T-helper 17 cell (primary cell): ENCODE results near the gene TRABD2B. TPM values are rescaled to one million over a fixed set of nuclear protein-coding genes. Genes with fewer than 3 reads are reported as not detected.
"Not testable (repeated sequence)": the region's sequence is repeated elsewhere in the genome, so short reads cannot be mapped to it uniquely, and the experiment has no call there.

Experiments used
- ATAC-seq: fragments of 150-1000 bp; cut with Tn5 transposase; 2 replicates; pipeline ENCODE4 v1.10.0; 2021; ENCODE audit warnings: mild to moderate bottlenecking, moderate library complexity
- DNase-seq, 3 donors: peaks; one replicate each; pipeline versions ENCODE4 v3.0.0 to v3.0.0-alpha.2; 2020 to 2021
- H3K9me3 ChIP-seq: one replicate; pipeline ENCODE4 v1.7.0; 2013; ENCODE audit warnings: low read length, mild to moderate bottlenecking; ENCODE audit not compliant: control insufficient read depth, poor library complexity, severe bottlenecking
- H3K27ac Mint-ChIP-seq: one replicate; pipeline ENCODE4 v1.8.0; 2022; ENCODE audit warnings: mild to moderate bottlenecking, moderate library complexity, mixed read lengths
- H3K27me3 Mint-ChIP-seq: one replicate; pipeline ENCODE4 v1.8.0; 2022; ENCODE audit warnings: mixed read lengths
- H3K36me3 Mint-ChIP-seq: one replicate; pipeline ENCODE4 v1.8.0; 2022; ENCODE audit warnings: low read depth, mixed read lengths
- H3K4me1 Mint-ChIP-seq: one replicate; pipeline ENCODE4 v1.8.0; 2022; ENCODE audit warnings: mild to moderate bottlenecking, mixed read lengths
- H3K4me3 Mint-ChIP-seq: one replicate; pipeline ENCODE4 v1.8.0; 2022; ENCODE audit warnings: mild to moderate bottlenecking, moderate library complexity, mixed read lengths
- total RNA-seq, 4 donors: library from RNA in 2 of 4; stranded (reverse) in 2 of 4; gene quantifications; one replicate each; pipeline ENCODE4 v1.2.3 and lab custom pipeline; 2022 to 2026

TRABD2B gene
- total RNA-seq, 2 donors from 2014 or later: not detected

DNA sequence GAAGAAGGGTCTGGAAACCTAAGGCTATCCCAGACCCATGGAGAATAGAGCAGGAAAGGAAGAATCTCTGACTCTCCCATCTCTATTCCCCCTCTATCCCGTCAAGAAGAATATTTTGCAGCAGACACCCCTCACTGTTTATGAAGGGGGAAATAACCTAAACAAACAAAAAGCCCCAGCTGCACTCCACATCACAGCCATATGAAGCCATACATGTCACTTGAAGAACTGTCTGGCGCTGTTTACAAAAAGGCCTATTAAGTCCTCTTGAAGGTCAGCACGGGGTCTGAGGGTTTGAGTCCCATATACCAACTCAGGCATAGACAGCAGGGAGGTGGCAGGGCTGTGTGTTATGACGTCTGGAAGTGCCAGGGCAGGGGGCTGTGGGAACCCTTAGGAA is 31.4 kb downstream of the TRABD2B start:
- ATAC-seq (no peak), DNase-seq (no peak)
- no peaks in the 10 kb centered on the region for H3K9me3 ChIP-seq
- Mint-ChIP-seq H3K4me1 (no peaks in the 10 kb centered on the region), H3K36me3 (no peaks in the 10 kb centered on the region), H3K27me3 (peaks cover 24% of the 10 kb centered on the region), H3K27ac (no peak overlapping the region), H3K4me3 (no peak overlapping the region)

DNA sequence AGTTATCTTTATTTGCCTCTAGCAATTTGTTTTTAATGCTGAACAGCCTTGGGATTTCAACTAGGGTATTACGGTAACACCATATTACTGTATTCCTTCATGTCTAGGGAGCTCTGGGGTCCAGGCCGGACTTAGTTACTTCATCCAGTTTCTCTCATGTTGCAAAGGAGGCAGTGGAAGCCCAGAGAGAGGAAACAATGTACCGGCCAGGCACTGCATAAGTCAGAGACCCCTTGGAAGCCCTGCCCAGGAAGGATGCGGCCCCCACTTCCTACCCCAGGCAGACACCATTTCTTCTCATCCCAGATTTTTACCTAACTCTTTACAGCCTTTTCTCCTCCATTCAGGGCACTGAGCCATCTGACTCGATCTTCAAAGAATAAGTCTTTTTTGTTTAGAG is 32.5 kb downstream of the TRABD2B start:
- ATAC-seq (no peak), DNase-seq (no peak)
- H3K4me1 Mint-ChIP-seq: no peaks in the 10 kb centered on the region
- H3K36me3 Mint-ChIP-seq: no peaks in the 10 kb centered on the region
- no peak overlapping the region for H3K27ac Mint-ChIP-seq
- H3K9me3 ChIP-seq: no peaks in the 10 kb centered on the region
- no peak overlapping the region for H3K4me3 Mint-ChIP-seq
- peaks cover 24% of the 10 kb centered on the region for H3K27me3 Mint-ChIP-seq

DNA sequence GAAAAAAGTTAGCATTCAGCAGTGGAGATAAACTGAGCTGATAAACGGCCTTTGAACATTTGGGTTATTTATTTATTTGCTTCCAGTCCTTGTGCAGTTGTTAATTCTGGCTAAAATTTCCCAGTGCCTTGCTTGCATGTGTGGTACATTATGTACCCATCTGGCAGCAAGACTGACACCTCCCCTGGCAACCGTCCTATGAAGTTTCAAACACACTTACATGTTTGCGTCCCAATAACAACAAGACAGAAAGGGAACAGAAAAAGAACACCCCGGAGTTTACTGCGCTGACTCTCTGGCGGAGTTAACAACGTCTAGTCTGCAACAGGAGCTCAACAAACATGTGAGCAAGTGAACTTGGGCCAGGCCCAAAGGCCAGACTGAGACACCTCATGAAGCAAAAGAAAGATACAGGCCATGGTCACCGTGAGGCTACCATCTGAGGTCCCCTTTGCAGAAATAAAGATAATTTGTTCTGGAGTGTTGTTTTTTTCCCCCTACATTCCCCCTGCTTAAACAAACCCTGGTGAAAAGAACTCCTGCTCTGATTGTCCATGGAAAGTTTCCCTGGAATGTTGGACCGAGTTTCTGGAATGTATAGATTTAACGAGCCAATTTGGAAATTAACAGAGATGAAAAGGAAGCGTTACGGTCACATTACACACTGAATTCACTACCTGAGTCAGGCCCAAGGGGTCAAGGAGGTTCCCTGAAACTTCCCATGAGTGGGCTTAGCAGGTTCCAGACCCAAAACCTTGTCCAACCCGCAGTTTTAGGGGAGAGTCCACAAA is 33.4 kb downstream of the TRABD2B start:
- DNase-seq (no peak), ATAC-seq (no peak)
- H3K4me3 Mint-ChIP-seq: no peak overlapping the region
- H3K27ac Mint-ChIP-seq: no peak overlapping the region
- H3K27me3 Mint-ChIP-seq: peaks cover 17% of the 10 kb centered on the region
- H3K9me3 ChIP-seq: no peaks in the 10 kb centered on the region
- no peaks in the 10 kb centered on the region for H3K36me3 Mint-ChIP-seq
- H3K4me1 Mint-ChIP-seq: no peaks in the 10 kb centered on the region

DNA sequence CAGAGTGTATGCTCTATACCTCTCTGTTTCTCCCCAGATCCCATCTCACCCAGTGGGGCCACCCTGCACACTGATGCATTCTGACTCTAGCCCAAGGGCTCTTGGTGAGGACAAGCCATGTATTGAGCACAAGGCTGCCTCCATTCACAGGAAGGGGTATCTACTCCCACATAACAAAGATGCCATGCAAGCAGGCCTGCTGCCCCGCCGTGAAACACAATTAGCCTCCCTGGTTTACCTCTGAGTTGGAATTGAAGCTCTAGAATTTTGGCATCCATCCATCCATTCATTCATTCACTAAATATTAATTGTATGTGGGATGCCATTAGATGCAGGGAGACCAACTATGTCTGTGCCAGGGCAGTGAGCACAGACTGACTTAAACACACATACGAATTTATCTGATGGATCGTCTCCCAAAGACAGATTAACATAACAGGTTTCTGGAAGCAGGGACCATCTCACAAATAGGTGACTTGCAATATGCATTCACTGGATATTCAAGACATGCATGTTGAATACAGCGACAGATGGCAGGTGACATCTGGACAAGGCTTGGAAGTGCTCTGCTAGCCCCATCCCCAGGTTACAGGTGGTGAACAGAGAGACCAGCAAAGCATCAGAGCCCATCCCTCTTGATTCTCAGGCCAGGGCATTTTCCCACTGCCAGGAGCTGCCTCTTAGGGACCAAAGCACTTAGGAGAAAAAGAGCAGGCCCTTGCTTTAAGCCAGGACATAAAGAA is 34.3 kb downstream of the TRABD2B start:
- no peaks in the 10 kb centered on the region for H3K9me3 ChIP-seq
- no peak for DNase-seq
- Mint-ChIP-seq H3K4me3 (no peak overlapping the region), H3K36me3 (no peaks in the 10 kb centered on the region), H3K27ac (no peak overlapping the region), H3K4me1 (no peaks in the 10 kb centered on the region), H3K27me3 (peaks cover 15% of the 10 kb centered on the region)
- ATAC-seq: no peak

DNA sequence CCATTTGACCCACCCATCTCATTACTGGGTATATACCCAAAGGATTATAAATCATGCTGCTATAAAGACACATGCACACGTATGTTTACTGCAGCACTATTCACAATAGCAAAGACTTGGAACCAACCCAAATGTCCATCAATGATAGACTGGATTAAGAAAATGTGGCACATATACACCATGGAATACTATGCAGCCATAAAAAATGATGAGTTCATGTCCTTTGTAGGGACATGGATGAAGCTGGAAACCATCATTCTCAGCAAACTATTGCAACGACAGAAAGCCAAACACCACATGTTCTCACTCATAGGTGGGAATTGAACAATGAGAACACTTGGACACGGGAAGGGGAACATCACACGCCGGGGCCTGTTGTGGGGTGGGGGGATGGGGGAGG is 35.4 kb downstream of the TRABD2B start:
- not testable (repeated sequence) for H3K27ac Mint-ChIP-seq, H3K27me3 Mint-ChIP-seq, H3K9me3 ChIP-seq, H3K36me3 Mint-ChIP-seq, H3K4me1 Mint-ChIP-seq, ATAC-seq, DNase-seq, H3K4me3 Mint-ChIP-seq

DNA sequence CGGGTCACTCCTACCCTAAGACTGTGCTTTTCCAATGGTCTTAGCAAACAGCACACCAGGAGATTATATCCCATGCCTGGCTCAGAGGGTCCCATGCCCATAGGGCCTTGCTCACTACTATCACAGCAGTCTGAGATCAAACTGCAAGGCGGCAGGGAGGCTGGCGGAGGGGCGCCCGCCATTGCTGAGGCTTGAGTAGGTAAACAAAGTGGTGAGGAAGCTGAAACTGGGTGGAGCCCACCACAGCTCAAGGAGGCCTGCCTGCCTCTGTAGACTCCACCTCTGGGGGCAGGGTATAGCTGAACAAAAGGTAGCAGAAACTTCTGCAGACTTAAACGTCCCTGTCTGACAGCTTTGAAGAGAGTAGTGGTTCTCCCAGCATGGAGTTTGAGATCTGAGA is 40.7 kb downstream of the TRABD2B start:
- not testable (repeated sequence) for DNase-seq, H3K27me3 Mint-ChIP-seq, H3K9me3 ChIP-seq, H3K27ac Mint-ChIP-seq, H3K36me3 Mint-ChIP-seq, ATAC-seq, H3K4me1 Mint-ChIP-seq, H3K4me3 Mint-ChIP-seq

DNA sequence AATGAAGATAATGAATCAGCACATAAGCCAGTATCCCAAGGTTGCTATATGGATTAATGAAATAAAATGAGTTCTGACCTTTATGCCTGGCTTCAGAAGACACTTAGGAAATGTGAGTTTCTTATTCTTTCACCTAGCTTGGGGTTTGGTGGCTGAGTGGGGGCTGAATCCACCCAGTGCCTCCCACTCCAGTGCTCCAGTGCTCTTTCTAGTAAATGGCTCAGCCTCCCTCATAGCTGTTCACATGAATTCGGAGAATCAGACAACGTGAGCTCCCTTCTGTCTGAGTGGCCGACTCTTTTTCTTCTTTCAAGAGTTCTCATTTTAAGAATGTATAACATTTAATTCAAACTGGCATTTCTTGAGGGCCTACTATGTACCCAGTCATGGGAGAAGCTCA is 43.5 kb downstream of the TRABD2B start:
- no peak overlapping the region for H3K27ac Mint-ChIP-seq

DNA sequence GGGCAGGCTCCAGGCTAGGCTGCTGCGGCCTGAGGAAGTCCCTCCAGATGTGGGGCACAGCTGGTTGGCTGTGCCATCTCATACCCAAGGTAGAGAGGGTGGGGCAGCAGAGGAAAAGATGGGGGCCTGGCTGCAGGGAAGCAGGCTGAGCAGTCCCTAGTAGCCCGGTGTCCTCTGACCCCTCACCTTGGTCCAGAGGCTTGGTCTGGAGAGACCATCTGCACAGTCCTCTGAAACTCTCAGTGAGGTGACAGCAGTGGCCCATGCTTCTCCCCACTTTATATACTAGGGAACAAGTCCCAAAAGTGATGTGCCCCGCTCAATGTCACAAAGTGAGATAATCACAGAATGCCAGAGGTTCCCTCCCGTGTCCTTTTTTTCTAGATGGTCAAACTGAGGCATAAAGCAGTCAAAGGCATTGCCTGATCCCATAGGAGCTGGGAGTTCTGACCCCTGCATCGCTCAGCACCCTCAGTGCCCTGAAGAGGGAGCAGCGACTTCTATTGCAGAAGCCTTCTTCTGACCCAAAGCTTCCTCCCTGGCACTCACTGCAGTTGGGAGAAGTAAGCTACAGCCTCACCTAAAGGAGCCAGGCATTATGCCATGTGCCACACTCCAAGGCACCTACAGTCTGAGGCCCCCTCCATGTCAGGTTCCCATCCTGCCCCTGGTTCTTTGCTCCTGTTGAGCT is 45.5 kb downstream of the TRABD2B start:
- H3K9me3 ChIP-seq: peaks cover 3% of the 10 kb centered on the region
- Mint-ChIP-seq H3K4me3 (no peak overlapping the region), H3K27ac (no peak overlapping the region), H3K4me1 (peaks cover 2% of the 10 kb centered on the region), H3K36me3 (peaks cover 3% of the 10 kb centered on the region), H3K27me3 (peaks cover 28% of the 10 kb centered on the region)
- ATAC-seq (no peak), DNase-seq (no peak)

More for the DNA sequence above, 43.5 kb downstream of the TRABD2B start:
- H3K4me1 Mint-ChIP-seq: peaks cover 2% of the 10 kb centered on the region
- no peak overlapping the region for H3K4me3 Mint-ChIP-seq
- no peak for DNase-seq
- peaks cover 3% of the 10 kb centered on the region for H3K9me3 ChIP-seq
- ATAC-seq: no peak
- H3K36me3 Mint-ChIP-seq: peaks cover 1% of the 10 kb centered on the region
- peaks cover 25% of the 10 kb centered on the region for H3K27me3 Mint-ChIP-seq

DNA sequence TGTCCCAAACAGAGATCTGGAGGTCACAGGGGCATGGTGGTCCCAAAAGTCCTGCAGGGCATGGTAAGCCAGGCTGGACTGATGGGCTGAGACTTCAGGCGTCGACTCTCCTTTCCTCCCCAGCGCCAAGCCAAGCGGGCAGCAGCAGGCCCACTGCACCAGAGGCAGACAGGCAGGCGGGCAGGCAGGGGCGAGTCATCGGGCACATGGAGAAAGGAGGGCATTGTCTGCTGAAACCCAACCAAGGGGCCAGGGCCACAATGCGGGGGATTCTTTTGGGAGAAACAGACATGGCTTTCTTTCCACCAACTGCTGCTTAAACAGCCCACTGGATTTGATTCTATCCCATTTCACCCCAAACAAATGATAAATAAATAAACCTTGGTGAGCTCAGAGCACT is 46.2 kb downstream of the TRABD2B start:
- Mint-ChIP-seq H3K27ac (no peak overlapping the region), H3K4me1 (peaks cover 2% of the 10 kb centered on the region), H3K27me3 (peaks cover 28% of the 10 kb centered on the region), H3K4me3 (no peak overlapping the region), H3K36me3 (peaks cover 3% of the 10 kb centered on the region)
- DNase-seq (no peak), ATAC-seq (no peak)
- peaks cover 3% of the 10 kb centered on the region for H3K9me3 ChIP-seq

DNA sequence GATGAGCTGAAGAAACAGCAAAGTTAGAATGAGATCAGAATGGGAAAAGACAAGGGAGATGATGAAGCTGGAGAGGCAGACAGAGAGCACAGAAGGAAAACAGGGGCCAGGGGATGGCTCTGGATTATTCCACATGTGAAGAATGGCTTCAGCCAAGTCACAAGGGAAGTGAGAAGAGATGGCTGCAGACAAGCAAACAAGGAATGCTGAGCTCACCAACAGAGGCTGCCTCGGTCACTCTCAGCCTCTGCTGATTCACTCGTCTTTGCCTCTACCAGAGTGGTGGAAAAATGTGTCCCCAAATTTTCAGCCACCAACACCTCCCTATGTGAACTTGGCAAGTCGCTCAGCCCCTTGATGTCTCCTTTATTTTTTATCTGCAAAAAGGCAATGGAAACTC is 46.7 kb downstream of the TRABD2B start:
- DNase-seq: no peak
- Mint-ChIP-seq H3K36me3 (peaks cover 3% of the 10 kb centered on the region), H3K27ac (no peak overlapping the region), H3K4me3 (no peak overlapping the region), H3K4me1 (peaks cover 2% of the 10 kb centered on the region), H3K27me3 (peaks cover 28% of the 10 kb centered on the region)
- ATAC-seq: no peak
- no peaks in the 10 kb centered on the region for H3K9me3 ChIP-seq

DNA sequence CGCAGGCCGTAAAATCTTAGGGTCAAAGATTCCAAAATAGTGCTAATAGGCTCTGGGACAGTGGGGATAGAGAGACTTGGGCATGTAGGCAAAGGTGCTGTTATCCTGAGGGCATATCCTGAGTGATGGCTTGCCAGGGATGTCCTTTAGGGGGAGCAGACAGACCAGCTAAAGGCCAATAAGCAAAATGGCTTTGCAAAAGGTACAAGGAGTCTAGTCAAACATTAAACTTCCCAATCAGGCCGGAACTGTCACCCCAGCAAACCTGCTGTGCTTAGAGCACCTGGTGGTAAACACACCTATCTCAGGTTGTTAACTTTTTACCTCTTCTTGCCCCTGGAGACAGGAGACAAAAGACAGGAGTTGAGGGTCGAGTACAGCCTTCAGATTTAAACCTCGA is 49.1 kb downstream of the TRABD2B start:
- ATAC-seq (no peak), DNase-seq (no peak)
- H3K36me3 Mint-ChIP-seq: peaks cover 3% of the 10 kb centered on the region
- no peak overlapping the region for H3K27ac Mint-ChIP-seq
- H3K9me3 ChIP-seq: no peaks in the 10 kb centered on the region
- H3K4me1 Mint-ChIP-seq: peaks cover 2% of the 10 kb centered on the region
- peaks cover 45% of the 10 kb centered on the region for H3K27me3 Mint-ChIP-seq
- no peak overlapping the region for H3K4me3 Mint-ChIP-seq

DNA sequence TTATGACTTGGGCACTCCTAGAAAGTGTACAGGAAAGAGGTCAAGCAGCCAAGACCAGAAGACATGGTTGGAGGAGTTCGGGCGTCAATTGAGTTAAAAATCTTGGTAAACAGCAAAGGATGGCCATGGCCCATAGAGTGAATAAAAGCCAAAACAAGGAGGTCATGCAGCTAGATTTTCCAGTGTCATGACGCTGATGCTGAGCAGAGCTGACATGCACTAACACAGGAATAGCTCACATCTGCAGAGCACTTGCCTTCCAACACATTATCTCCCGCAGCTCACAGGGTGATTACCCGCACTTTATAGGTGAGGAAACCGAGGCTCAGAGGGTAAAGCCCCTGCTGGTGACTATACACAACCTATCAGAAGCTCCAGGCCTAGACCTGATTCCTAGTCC is 49.7 kb downstream of the TRABD2B start:
- ATAC-seq: no peak
- H3K36me3 Mint-ChIP-seq: peaks cover 3% of the 10 kb centered on the region
- no peak overlapping the region for H3K4me3 Mint-ChIP-seq
- H3K27me3 Mint-ChIP-seq: peaks cover 45% of the 10 kb centered on the region
- no peak overlapping the region for H3K27ac Mint-ChIP-seq
- no peak for DNase-seq
- H3K9me3 ChIP-seq: no peaks in the 10 kb centered on the region
- peaks cover 2% of the 10 kb centered on the region for H3K4me1 Mint-ChIP-seq

DNA sequence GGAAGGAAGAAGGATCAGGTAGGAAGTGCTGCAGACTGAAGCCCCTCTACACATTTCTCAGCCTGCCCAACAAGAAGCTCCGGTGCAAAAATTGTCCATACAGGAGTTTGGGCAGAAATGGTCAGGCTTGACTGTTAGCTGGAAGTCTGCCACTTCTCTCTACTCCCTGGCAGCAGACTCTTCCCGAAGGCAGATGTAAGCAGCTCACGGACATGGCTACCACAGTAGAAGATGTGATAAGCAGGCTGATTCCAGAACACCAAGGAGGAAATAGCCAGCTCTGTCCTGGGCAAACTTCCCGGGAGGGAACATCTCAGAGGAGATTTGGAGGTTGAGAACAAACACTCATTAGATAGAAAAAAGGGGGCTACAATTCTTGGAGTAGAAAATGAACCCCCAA is 52.6 kb downstream of the TRABD2B start:
- Mint-ChIP-seq H3K4me3 (no peak overlapping the region), H3K27me3 (peaks cover 28% of the 10 kb centered on the region), H3K36me3 (peaks cover 3% of the 10 kb centered on the region), H3K4me1 (no peaks in the 10 kb centered on the region), H3K27ac (no peak overlapping the region)
- H3K9me3 ChIP-seq: peaks cover 2% of the 10 kb centered on the region
- ATAC-seq: no peak
- no peak for DNase-seq
